Neural crest cell (in vitro differentiated cells): ENCODE data around the gene TLK1. TPM values are rescaled to one million over a fixed set of nuclear protein-coding genes. Genes with fewer than 3 reads are reported as not detected.

ENCODE experiments used
- DNase-seq: peaks from one replicate; pipeline ENCODE4 v3.0.0; 2021; ENCODE audit warnings: low read depth, mixed read lengths, low spot score
- H3K27ac Mint-ChIP-seq: one replicate; pipeline ENCODE4 v1.8.0; 2021; ENCODE audit warnings: mild to moderate bottlenecking, mixed read lengths; ENCODE audit not compliant: unreplicated experiment
- H3K27me3 Mint-ChIP-seq: 2 replicates; pipeline ENCODE4 v1.8.0; 2021; ENCODE audit warnings: low read depth, mild to moderate bottlenecking, mixed read lengths
- H3K36me3 Mint-ChIP-seq: 2 replicates; pipeline ENCODE4 v1.8.0; 2021; ENCODE audit warnings: low read depth, mild to moderate bottlenecking, mixed read lengths
- H3K4me1 Mint-ChIP-seq: 2 replicates; pipeline ENCODE4 v1.8.0; 2021; ENCODE audit warnings: mixed read lengths
- H3K4me3 Mint-ChIP-seq: one replicate; pipeline ENCODE4 v1.8.0; 2021; ENCODE audit warnings: mild to moderate bottlenecking, mixed read lengths
- H3K9me3 Mint-ChIP-seq: 2 replicates; pipeline ENCODE4 v1.8.0; 2021; ENCODE audit warnings: mixed read lengths
- total RNA-seq: library from RNA; stranded (reverse); gene quantifications from 2 replicates; pipeline ENCODE4 v1.2.1, GENCODE V29; 2021
- TF ChIP-seq, protein P1 (sequence below): fragments of 200-600 bp; sonication (generic); conservative IDR thresholded peaks from 2 replicates; pipeline ENCODE4 v1.5.0; 2021; ENCODE audit warnings: antibody characterized with exemption, mild to moderate bottlenecking

The TLK1 gene
- total RNA-seq, 1 donor from 2014 or later, result 65.5 TPM

DNA sequence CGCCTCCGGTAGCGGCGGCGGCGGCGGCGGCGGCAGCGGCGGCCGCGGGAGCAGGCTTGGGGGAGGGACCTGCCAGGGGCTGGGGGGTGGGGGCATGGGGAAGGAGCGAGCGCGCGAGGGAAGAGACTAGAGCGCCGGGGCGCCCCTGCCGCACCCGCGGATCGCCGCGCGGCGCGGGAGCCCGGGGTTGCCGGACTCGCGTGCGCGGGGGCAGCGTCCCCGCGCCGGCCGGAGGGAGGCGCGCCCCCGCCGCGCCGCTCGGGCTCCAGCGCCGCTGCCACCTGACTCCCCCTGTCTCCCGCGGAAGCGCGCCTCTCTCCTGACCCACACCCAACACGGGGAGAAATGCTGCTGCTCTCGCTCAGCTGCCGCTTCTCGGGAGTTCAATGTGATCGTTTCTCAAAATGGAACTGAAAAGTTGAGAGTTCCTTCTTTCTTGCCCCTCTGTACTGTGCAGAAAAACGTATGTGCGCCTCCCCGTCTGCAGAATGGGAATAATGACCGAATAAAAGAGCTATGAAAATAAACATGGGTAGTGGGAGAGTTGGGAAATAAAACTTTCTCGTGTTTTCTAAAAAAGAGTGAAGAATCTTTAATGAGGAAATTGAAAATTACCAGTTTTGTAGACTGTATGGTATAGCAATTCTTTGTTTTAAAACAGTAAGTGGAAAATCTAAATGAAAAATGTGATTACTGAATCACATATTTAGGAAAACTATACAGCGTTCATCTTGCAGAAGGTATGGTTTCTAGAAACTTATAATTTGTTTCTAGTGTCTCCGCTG lies 455 bp upstream of the TLK1 start:
- Mint-ChIP-seq H3K36me3 (no peaks in the 10 kb centered on the region), H3K27ac (peak overlapping the region; percentile 96), H3K4me3 (peak overlapping the region; percentile 91), H3K27me3 (no peaks in the 10 kb centered on the region), H3K4me1 (peaks cover 35% of the 10 kb centered on the region), H3K9me3 (no peaks in the 10 kb centered on the region)
- TF ChIP-seq, protein P1, sequence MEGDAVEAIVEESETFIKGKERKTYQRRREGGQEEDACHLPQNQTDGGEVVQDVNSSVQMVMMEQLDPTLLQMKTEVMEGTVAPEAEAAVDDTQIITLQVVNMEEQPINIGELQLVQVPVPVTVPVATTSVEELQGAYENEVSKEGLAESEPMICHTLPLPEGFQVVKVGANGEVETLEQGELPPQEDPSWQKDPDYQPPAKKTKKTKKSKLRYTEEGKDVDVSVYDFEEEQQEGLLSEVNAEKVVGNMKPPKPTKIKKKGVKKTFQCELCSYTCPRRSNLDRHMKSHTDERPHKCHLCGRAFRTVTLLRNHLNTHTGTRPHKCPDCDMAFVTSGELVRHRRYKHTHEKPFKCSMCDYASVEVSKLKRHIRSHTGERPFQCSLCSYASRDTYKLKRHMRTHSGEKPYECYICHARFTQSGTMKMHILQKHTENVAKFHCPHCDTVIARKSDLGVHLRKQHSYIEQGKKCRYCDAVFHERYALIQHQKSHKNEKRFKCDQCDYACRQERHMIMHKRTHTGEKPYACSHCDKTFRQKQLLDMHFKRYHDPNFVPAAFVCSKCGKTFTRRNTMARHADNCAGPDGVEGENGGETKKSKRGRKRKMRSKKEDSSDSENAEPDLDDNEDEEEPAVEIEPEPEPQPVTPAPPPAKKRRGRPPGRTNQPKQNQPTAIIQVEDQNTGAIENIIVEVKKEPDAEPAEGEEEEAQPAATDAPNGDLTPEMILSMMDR, result no peak
- peak; percentile 55 for DNase-seq

DNA sequence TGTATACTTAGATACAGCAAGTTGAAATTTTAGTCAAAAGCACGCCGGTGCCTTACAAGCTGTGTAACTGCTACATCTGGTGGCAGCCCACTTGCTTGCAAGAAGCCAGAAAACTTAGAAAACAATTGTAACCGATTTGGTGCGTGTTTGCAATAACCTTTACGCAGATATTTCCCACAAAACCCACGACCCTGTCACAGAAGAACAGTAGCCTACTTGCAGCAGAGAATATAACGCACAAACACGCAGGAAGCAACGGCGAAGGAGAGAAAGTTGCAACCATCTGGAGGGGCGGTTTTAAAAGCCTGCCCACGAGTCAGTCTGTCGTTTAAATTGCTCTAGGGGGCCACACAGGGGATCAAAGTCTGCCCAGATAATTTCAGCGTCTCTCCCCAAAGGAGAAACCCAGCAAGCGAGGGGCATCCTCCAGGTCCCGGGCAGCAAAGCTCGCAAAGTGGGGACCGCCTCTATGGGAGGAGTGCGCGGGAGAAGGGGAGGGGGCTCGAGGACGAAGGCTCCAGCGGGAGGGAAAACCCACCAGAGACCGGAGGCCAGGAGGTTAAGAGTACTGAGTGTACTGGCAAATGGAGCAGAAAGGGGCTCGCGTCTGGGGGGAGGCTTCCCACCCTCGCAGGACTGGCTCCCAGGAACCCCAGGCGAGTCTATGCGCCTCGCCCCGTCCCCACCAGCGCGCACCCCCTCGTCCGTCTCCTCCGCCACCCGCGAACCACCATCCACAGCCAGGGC lies 1.1 kb downstream of the TLK1 start:
- peak; percentile 50 for DNase-seq
- H3K4me1 Mint-ChIP-seq, result peaks cover 46% of the 10 kb centered on the region
- H3K4me3 Mint-ChIP-seq, result peak overlapping the region; percentile 99
- H3K27ac Mint-ChIP-seq, result peak overlapping the region; percentile 97
- no peaks in the 10 kb centered on the region for H3K36me3 Mint-ChIP-seq
- H3K9me3 Mint-ChIP-seq, result no peaks in the 10 kb centered on the region
- TF ChIP-seq, protein P1, result peak; percentile 60
- H3K27me3 Mint-ChIP-seq, result no peaks in the 10 kb centered on the region

DNA sequence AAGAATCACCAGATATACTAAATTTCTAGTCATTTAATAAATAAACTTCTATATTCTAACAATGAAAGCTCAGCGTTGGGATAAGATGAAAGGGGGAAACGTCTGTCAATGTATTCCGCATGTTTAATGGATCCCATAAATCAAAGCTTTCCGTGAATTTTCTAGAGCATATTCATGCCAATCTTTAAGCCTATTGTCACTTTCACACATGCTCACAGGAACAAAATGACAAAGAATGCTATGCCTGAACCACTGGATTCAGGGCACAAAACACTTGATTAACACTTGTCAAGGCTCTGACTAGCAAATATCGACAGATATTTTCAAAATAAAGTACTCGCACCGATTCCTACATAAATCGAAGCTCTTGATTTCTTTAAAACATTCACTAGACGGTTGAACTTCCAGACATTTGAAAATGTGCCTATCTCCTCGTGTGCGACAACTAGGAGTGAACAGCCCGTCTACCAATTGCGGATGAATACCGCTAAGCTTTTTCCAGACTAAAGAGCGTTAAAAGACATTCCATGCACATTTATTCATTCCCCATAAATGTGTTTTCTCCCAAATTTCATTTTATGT lies 1.8 kb downstream of the TLK1 start:
- no peaks in the 10 kb centered on the region for H3K36me3 Mint-ChIP-seq
- H3K27me3 Mint-ChIP-seq, result no peaks in the 10 kb centered on the region
- TF ChIP-seq, protein P1, result no peak
- H3K27ac Mint-ChIP-seq, result peak overlapping the region; percentile 97
- peak overlapping the region; percentile 99 for H3K4me3 Mint-ChIP-seq
- H3K4me1 Mint-ChIP-seq, result peaks cover 50% of the 10 kb centered on the region
- DNase-seq, result no peak
- H3K9me3 Mint-ChIP-seq, result no peaks in the 10 kb centered on the region

DNA sequence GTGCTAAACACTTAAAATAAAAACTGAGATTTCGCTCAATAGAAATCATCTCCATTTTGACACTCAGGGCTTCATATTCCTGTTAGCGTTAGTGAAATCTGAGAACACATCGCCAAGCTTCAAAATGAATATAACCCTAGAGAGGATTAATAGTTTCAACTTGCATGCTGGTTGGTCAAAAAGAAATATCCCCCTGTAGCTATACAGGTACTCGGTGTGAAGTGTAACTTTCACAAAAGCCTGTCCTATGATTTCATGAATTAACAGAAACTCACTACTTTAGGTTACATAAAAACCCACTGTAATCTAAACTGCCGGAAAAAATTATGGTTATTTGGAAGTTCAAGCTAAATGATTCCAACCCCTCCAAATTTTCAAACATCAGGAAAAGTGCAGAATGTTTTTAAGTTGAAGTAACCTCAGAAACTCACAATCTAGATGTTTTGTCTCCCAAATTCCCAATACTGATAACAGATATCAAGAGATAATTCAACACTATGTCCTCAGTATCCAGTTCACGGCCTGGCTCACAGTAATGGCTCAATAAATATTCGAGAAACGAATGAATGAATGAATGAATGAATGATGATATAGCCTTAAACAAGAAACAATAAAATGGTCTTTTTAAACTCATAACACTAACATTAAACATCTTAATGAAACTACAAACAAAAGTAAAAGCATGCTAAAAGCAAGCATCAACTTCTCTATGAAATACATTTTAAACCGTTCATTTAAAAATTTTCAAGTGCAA lies 2.5 kb downstream of the TLK1 start:
- Mint-ChIP-seq H3K36me3 (no peaks in the 10 kb centered on the region), H3K4me3 (peak overlapping the region; percentile 99), H3K27ac (no peak overlapping the region), H3K4me1 (peaks cover 54% of the 10 kb centered on the region), H3K9me3 (no peaks in the 10 kb centered on the region), H3K27me3 (no peaks in the 10 kb centered on the region)
- TF ChIP-seq, protein P1, result no peak
- DNase-seq, result no peak

DNA sequence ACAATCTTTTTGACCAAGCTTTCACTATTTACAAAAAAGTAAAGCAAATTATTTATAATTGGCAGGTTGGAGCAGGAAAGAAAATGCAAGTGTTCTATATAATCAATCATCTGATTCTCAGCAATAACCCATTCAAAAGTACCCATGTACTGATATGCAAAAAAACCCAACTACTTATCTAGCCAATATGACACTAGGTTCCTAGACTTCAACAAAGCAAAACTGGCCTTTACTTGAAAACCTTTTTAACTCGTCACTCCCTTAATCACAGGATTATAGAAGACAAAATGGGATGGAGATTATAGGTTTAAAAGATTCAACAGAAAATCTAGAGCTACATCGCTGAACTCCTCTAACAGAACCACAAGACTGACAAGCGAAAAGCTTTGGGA lies 3.6 kb downstream of the TLK1 start:
- no peaks in the 10 kb centered on the region for H3K27me3 Mint-ChIP-seq
- no peak overlapping the region for H3K27ac Mint-ChIP-seq
- no peaks in the 10 kb centered on the region for H3K9me3 Mint-ChIP-seq
- no peaks in the 10 kb centered on the region for H3K36me3 Mint-ChIP-seq
- DNase-seq, result no peak
- TF ChIP-seq, protein P1, result no peak
- peaks cover 61% of the 10 kb centered on the region for H3K4me1 Mint-ChIP-seq
- H3K4me3 Mint-ChIP-seq, result peak overlapping the region; percentile 76
